Stimulated activated memory B cell treated with anti-CD40 and anti-IgM and Interleukin-4, amounts not matched to agents 10 μg/mL and 1 μg/mL and 100 μg/mL, for 72 hours (primary cell): Measurements from ENCODE around the gene HES2.
"Not testable (repeated sequence)": the region's sequence is repeated elsewhere in the genome, so short reads cannot be mapped to it uniquely, and the experiment has no call there.

Experiments used
- ATAC-seq: fragments of 150-1000 bp; cut with Tn5 transposase; 2 replicates; pipeline ENCODE4 v1.10.0; 2021
- H3K27ac Mint-ChIP-seq: one replicate; pipeline ENCODE4 v1.8.0; 2022; ENCODE audit warnings: mild to moderate bottlenecking, mixed read lengths
- H3K27me3 Mint-ChIP-seq: one replicate; pipeline ENCODE4 v1.8.0; 2022; ENCODE audit warnings: mixed read lengths
- H3K36me3 Mint-ChIP-seq: one replicate; pipeline ENCODE4 v1.8.0; 2022; ENCODE audit warnings: mixed read lengths
- H3K4me1 Mint-ChIP-seq: one replicate; pipeline ENCODE4 v1.8.0; 2022; ENCODE audit warnings: mixed read lengths
- H3K4me3 Mint-ChIP-seq: one replicate; pipeline ENCODE4 v1.8.0; 2022; ENCODE audit warnings: mild to moderate bottlenecking, moderate library complexity, mixed read lengths
- H3K9me3 Mint-ChIP-seq: one replicate; pipeline ENCODE4 v1.8.0; 2022; ENCODE audit warnings: mixed read lengths

HES2 gene

GRCh38 chr1:6373961-6374720 lies 45.6 kb downstream of the HES2 start:
- Mint-ChIP-seq H3K27ac (no peak overlapping the region), H3K4me1 (no peaks in the 10 kb centered on the region), H3K9me3 (no peaks in the 10 kb centered on the region), H3K27me3 (no peaks in the 10 kb centered on the region), H3K36me3 (no peaks in the 10 kb centered on the region), H3K4me3 (no peak overlapping the region)
- ATAC-seq, result no peak

DNA sequence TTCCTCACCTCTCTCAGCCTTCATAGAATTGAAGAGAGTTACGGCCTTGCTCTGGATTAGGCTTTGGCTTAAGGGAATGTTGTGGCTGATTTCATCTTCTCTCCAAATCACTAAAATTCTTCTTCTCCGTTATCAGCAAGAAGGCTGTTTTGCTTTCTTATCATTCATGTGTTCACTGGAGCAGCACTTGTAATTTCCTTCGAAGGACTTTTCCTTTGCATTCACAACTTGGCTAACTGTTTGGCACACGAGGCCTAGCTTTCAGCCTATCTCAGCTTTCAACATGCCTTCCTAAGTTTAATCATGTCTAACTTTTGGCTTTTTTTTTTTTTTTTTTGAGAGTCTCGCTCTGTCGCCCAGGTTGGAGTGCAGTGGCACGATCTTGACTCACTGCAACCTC lies 47.5 kb downstream of the HES2 start:
- not testable (repeated sequence) for H3K9me3 Mint-ChIP-seq, H3K4me1 Mint-ChIP-seq, H3K27me3 Mint-ChIP-seq, H3K27ac Mint-ChIP-seq, H3K4me3 Mint-ChIP-seq, ATAC-seq
- H3K36me3 Mint-ChIP-seq, result peaks cover 11% of the 10 kb centered on the region

DNA sequence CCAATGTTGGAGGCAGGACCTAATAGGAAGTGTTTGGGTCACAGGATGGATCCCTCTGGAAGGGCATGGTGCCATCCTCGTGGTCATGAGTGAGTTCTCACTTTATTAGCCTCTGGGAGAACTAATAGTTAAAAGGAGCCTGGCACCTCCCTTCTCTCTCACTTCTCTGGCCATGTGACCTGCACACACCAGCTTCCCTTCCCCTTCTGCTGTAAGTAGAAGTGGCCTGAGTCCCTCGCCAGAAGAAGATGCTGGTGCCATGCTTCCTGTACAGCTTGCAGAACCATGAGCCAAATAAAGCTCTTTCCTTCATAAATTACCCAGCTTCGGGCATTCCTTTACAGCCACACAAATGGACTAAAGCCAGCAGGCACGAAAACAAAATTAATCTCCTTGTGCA lies 49.7 kb downstream of the HES2 start:
- Mint-ChIP-seq H3K27ac (no peak overlapping the region), H3K9me3 (no peaks in the 10 kb centered on the region), H3K36me3 (peaks cover 11% of the 10 kb centered on the region), H3K4me1 (peaks cover 1% of the 10 kb centered on the region), H3K4me3 (no peak overlapping the region), H3K27me3 (no peaks in the 10 kb centered on the region)
- ATAC-seq, result no peak

- Mint-ChIP-seq H3K4me3 (no peak overlapping the region), H3K4me1 (peaks cover 16% of the 10 kb centered on the region), H3K27me3 (no peaks in the 10 kb centered on the region), H3K36me3 (peaks cover 16% of the 10 kb centered on the region), H3K9me3 (no peaks in the 10 kb centered on the region), H3K27ac (no peak overlapping the region)
- ATAC-seq, result no peak
Observed at GRCh38 chr1:6367381-6368012, 52.2 kb downstream of the HES2 start.

GRCh38 chr1:6365047-6365446 lies 54.7 kb downstream of the HES2 start:
- ATAC-seq, result no peak
- no peak overlapping the region for H3K27ac Mint-ChIP-seq

GRCh38 chr1:6363085-6363884 lies 56.4 kb downstream of the HES2 start:
- H3K4me1 Mint-ChIP-seq, result peaks cover 34% of the 10 kb centered on the region
- H3K36me3 Mint-ChIP-seq, H3K4me3 Mint-ChIP-seq: not testable (repeated sequence)

More at GRCh38 chr1:6365047-6365446, 54.7 kb downstream of the HES2 start:
- Mint-ChIP-seq H3K27me3 (no peaks in the 10 kb centered on the region), H3K4me1 (peaks cover 23% of the 10 kb centered on the region), H3K36me3 (peaks cover 16% of the 10 kb centered on the region), H3K4me3 (no peak overlapping the region), H3K9me3 (no peaks in the 10 kb centered on the region)

More at GRCh38 chr1:6363085-6363884, 56.4 kb downstream of the HES2 start:
- H3K27me3 Mint-ChIP-seq, H3K27ac Mint-ChIP-seq, H3K9me3 Mint-ChIP-seq, ATAC-seq: not testable (repeated sequence)
